ENCODE results near the gene DMPK. TPM values are rescaled to one million over a fixed set of nuclear protein-coding genes. Genes with fewer than 3 reads are reported as not detected.

Gene DMPK
- total RNA-seq, 2 donors from 2014 or later, result 57.9 to 81.4 TPM

DNA sequence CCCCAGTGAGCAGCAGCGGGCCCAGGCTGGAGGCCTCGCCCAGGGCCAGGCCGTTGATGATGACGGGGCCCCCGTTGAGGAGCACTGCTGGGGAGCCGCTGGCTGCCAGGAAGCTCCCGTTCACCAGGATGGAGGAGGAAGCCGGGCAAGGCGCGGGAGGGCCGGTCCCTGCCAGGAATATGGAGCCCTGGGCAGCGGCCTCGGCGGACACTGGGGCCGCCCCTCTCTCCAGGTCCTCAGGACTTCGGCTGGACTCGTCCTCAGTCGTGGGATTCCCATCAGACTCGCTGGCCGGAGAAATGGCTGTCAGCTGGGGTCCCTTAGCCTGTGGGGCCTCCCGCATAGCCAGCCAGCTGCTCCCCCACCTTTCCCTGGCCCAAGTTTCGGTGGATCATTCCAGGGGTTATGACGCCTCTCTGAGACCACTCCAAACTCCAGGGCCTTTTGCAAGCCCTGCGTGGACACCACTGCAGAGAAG, 15.4 kb downstream of the DMPK start:
- intact Hi-C loops (cut with DNase I), result no loop called here

DNA sequence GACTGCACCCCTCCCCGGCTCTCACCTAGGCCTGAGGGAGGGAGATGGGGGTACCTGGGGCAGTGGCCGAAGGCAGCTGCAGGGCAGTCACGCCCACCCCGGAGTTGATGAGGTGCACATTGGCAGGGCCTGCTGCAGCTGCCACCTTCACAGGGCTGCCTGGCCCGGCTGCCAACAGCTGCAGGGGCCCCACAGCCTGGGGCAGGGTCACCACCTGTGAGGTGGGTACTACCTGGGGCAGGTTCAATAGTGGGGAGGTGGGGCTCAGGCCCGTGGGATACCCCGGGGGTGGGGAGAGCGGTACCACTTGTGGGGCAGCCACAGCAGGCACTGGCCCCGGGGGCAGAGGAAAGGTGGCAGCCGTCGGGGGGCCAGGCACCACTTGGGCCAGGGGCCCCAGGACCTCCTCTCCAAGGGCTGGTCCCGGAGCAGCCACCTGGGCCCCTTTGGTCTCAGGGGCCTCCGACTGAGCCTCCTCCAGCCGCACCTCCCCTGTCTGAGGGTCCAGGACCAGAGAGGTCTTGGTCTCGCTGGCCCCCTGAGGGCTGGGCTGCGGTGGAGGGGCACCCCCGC, 15.9 kb downstream of the DMPK start:
- 18 to 33% methylated on average over 3 to 16 of the region's 17 CpGs for WGBS, 2 donors
- intact Hi-C loops (cut with DNase I), result no loop called here
- peak overlapping the region; percentile 93 to 98 (median 98) for H3K27ac ChIP-seq
- no peaks in the 10 kb centered on the region for H3K9me3 ChIP-seq
- peak overlapping the region in 1 of 2 donors; percentile 80 for H3K4me3 ChIP-seq
- peaks cover 52% of the 10 kb centered on the region for H3K4me1 ChIP-seq
- ATAC-seq (no peak), DNase-seq (peak; percentile 69 to 86 (median 80))
- H3K36me3 ChIP-seq (replicated peaks in 1 of 2; ENCODE audit: insufficient read depth in 1 of 2, low read depth in 2 of 2), result no peaks in the 10 kb centered on the region
- TF ChIP-seq POLR2A (IDR thresholded peaks at IDR 0.05), result peak in 1 of 3 donors; percentile 57
- TF ChIP-seq, protein P1, sequence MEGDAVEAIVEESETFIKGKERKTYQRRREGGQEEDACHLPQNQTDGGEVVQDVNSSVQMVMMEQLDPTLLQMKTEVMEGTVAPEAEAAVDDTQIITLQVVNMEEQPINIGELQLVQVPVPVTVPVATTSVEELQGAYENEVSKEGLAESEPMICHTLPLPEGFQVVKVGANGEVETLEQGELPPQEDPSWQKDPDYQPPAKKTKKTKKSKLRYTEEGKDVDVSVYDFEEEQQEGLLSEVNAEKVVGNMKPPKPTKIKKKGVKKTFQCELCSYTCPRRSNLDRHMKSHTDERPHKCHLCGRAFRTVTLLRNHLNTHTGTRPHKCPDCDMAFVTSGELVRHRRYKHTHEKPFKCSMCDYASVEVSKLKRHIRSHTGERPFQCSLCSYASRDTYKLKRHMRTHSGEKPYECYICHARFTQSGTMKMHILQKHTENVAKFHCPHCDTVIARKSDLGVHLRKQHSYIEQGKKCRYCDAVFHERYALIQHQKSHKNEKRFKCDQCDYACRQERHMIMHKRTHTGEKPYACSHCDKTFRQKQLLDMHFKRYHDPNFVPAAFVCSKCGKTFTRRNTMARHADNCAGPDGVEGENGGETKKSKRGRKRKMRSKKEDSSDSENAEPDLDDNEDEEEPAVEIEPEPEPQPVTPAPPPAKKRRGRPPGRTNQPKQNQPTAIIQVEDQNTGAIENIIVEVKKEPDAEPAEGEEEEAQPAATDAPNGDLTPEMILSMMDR (IDR thresholded peaks at IDR 0.05), result no peak
- H3K27me3 ChIP-seq, result no peaks in the 10 kb centered on the region

More for the DNA sequence above, 15.4 kb downstream of the DMPK start:
- TF ChIP-seq, protein P1 (IDR thresholded peaks at IDR 0.05), result no peak
- TF ChIP-seq POLR2A (IDR thresholded peaks at IDR 0.05), result no peak
- ATAC-seq (no peak), DNase-seq (peak in 2 of 4 donors; percentile 32 to 54)
- H3K4me3 ChIP-seq, result peak overlapping the region; percentile 60 to 80
- no peaks in the 10 kb centered on the region for H3K9me3 ChIP-seq
- no peaks in the 10 kb centered on the region for H3K27me3 ChIP-seq
- no peaks in the 10 kb centered on the region for H3K36me3 ChIP-seq (replicated peaks in 1 of 2; ENCODE audit: insufficient read depth in 1 of 2, low read depth in 2 of 2)
- peak overlapping the region; percentile 93 to 98 (median 98) for H3K27ac ChIP-seq
- 22% methylated on average over 24 of the region's 24 CpGs; no CpG with 5 or more reads in 1 of the 2 donors for WGBS, 2 donors
- H3K4me1 ChIP-seq, result peaks cover 58% of the 10 kb centered on the region

DNA sequence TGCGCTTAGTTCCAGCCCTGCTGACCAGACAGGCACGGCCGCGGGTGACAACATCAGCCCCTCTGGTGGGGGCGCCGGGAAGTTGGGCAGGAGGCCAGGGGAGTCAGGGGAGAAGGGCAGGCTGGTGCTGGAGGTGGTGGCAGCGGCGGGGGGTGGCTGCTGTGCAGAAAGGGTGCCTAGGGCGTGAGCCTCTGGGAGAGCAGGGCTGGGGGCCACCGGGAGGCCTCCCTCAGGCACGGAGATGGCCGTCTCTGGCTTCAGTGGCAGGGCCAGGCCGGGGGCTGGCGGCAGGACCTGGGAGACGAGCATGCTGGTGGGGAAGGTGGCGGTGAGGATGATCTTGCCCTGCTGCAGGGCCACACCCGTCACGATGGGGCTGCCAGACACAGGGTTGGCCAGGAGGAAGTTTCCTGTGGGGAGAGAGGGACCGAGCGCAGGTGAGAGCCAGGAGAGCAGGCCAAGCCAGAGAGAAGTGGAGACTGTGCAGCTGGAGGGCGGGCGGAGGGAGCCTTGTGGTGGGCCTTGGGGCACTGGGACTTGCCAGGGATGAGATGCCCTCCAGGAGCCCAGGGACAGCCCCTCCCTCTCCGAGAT, 16.5 kb downstream of the DMPK start:
- intact Hi-C loops (cut with DNase I), result no loop called here
- no peak overlapping the region for H3K4me3 ChIP-seq
- H3K27ac ChIP-seq, result peak overlapping the region; percentile 93 to 98 (median 98)

DNA sequence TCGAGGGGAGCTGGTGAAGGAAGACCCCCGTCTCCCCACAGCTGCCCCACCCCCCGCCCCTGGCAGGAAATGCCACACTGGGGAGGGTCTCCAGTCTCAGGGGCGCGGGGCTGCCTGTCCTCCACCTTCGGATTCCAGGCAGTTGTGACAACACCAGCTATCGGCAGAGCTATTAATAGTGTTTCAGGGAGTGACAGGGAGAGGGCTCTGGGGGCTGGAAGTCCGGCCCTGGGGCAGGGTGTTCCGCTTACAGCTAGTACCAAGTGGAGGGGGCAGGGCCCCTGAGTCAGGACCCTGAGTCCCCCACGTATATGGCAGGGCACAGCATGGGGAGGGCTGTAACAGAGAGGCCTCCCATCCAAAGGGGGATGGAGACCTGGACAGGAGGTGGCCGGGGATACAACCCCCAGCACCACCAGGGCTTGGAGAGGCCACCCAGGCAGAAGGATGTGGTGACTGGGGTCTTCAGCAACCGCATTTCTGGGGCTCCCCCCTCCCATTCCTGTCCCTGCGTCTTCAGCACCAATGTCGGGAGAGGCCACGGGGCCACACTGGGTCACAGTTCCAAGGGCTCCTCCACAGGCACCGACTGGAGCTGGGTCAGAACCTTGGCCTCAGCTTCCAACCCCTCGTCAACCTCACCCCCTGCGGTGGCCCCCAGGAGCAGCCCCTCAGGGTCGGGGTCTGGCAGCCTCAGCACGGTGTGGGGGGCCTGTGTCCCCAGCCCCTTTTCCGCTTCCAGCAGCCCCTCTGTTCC, 17.2 kb downstream of the DMPK start:
- H3K4me1 ChIP-seq, result peaks cover 40% of the 10 kb centered on the region
- TF ChIP-seq, protein P1 (IDR thresholded peaks at IDR 0.05), result no peak
- TF ChIP-seq POLR2A (IDR thresholded peaks at IDR 0.05), result no peak
- DNase-seq (no peak), ATAC-seq (no peak)
- WGBS, 2 donors, result 48 to 49% methylated on average over 5 to 21 of the region's 21 CpGs
- no peak overlapping the region for H3K4me3 ChIP-seq
- intact Hi-C loops (cut with DNase I), result no loop called here
- H3K27ac ChIP-seq, result peak overlapping the region; percentile 93 to 98 (median 98)
- H3K36me3 ChIP-seq (replicated peaks in 1 of 2; ENCODE audit: insufficient read depth in 1 of 2, low read depth in 2 of 2), result no peaks in the 10 kb centered on the region
- H3K27me3 ChIP-seq, result no peaks in the 10 kb centered on the region
- H3K9me3 ChIP-seq, result no peaks in the 10 kb centered on the region

More for the DNA sequence above, 16.5 kb downstream of the DMPK start:
- H3K27me3 ChIP-seq, result no peaks in the 10 kb centered on the region
- H3K9me3 ChIP-seq, result no peaks in the 10 kb centered on the region
- WGBS, 2 donors, result 55% methylated on average over 17 to 23 of the region's 23 CpGs
- DNase-seq (peak in 1 of 4 donors; percentile 56), ATAC-seq (no peak)
- peaks cover 47% of the 10 kb centered on the region for H3K4me1 ChIP-seq
- no peaks in the 10 kb centered on the region for H3K36me3 ChIP-seq (replicated peaks in 1 of 2; ENCODE audit: insufficient read depth in 1 of 2, low read depth in 2 of 2)
- TF ChIP-seq POLR2A (IDR thresholded peaks at IDR 0.05), result no peak
- TF ChIP-seq, protein P1 (IDR thresholded peaks at IDR 0.05), result no peak

Measured in body of pancreas (tissue), 4 donors.